GM21717 (cell line): Measurements from ENCODE around the gene FYB1.
"Not testable (repeated sequence)": the region's sequence is repeated elsewhere in the genome, so short reads cannot be mapped to it uniquely, and the experiment has no call there.

ENCODE experiments used
- ATAC-seq: cut with Tn5 transposase; IDR thresholded peaks from one replicate; pipeline ENCODE4 v1.9.1; 2021; ENCODE audit warnings: mild to moderate bottlenecking, moderate library complexity; ENCODE audit not compliant: unreplicated experiment

The FYB1 gene

GRCh38 chr5:39190311-39191102 lies 28.9 kb downstream of the FYB1 start:
- ATAC-seq = no peak

- ATAC-seq = no peak
Measured at GRCh38 chr5:39189292-39189955, 29.9 kb downstream of the FYB1 start.

- no peak for ATAC-seq
Measured at GRCh38 chr5:39187831-39188731, 31.3 kb downstream of the FYB1 start.

GRCh38 chr5:39186722-39187539 lies 32.4 kb downstream of the FYB1 start:
- no peak for ATAC-seq

GRCh38 chr5:39186289-39186688 lies 33.1 kb downstream of the FYB1 start:
- ATAC-seq = no peak

- no peak for ATAC-seq
Measured at GRCh38 chr5:39185761-39186160, 33.6 kb downstream of the FYB1 start.

GRCh38 chr5:39179561-39179960 lies 39.8 kb downstream of the FYB1 start:
- not testable (repeated sequence) for ATAC-seq

- ATAC-seq = no peak
Measured at GRCh38 chr5:39178861-39179260, 40.5 kb downstream of the FYB1 start.

- no peak for ATAC-seq
Measured at GRCh38 chr5:39178171-39178570, 41.2 kb downstream of the FYB1 start.

GRCh38 chr5:39177631-39177964 lies 41.8 kb downstream of the FYB1 start:
- no peak for ATAC-seq

- ATAC-seq = no peak
Measured at GRCh38 chr5:39176759-39177630, 42.4 kb downstream of the FYB1 start.

- ATAC-seq = no peak
Measured at GRCh38 chr5:39175273-39175955, 43.9 kb downstream of the FYB1 start.

- ATAC-seq = no peak
Measured at GRCh38 chr5:39173069-39173468, 46.3 kb downstream of the FYB1 start.

- ATAC-seq = no peak
Measured at GRCh38 chr5:39172593-39172992, 46.8 kb downstream of the FYB1 start.

- ATAC-seq = no peak
Measured at GRCh38 chr5:39171647-39172046, 47.7 kb downstream of the FYB1 start.

GRCh38 chr5:39169081-39169480 lies 50.3 kb downstream of the FYB1 start:
- ATAC-seq = no peak

- no peak for ATAC-seq
Measured at GRCh38 chr5:39167972-39168342, 51.4 kb downstream of the FYB1 start.

GRCh38 chr5:39167141-39167971 lies 52.0 kb downstream of the FYB1 start:
- ATAC-seq = no peak
